GM23248 (cell line): ENCODE measurements around the gene AGTR1. TPM values are rescaled to one million over a fixed set of nuclear protein-coding genes. Genes with fewer than 3 reads are reported as not detected.

Experiments used
- DNase-seq: peaks from one replicate; pipeline ENCODE4 v3.0.0-alpha.2; 2015
- H2AFZ ChIP-seq: fragments of 200-600 bp; sonication (generic); 2 replicates; pipeline ENCODE4 v1.6.1; 2016; ENCODE audit warnings: antibody characterized with exemption
- H3F3A ChIP-seq: fragments of 200-600 bp; sonication (generic); 2 replicates; pipeline ENCODE4 v1.6.1; 2016; ENCODE audit warnings: mild to moderate bottlenecking, antibody characterized with exemption, mixed run types; ENCODE audit not compliant: insufficient read depth
- H3K27ac ChIP-seq: fragments of 200-600 bp; sonication (generic); 2 replicates; pipeline ENCODE4 v1.5.1; 2016; ENCODE audit warnings: mild to moderate bottlenecking
- H3K27me3 ChIP-seq: fragments of 200-600 bp; sonication (generic); replicated peaks from 2 replicates; pipeline ENCODE4 v1.6.1; 2016; ENCODE audit warnings: mild to moderate bottlenecking; ENCODE audit not compliant: insufficient read depth
- H3K36me3 ChIP-seq: fragments of 200-600 bp; sonication (generic); 2 replicates; pipeline ENCODE4 v1.6.1; 2016; ENCODE audit warnings: low read depth, mild to moderate bottlenecking
- H3K4me1 ChIP-seq: fragments of 200-600 bp; sonication (generic); 2 replicates; pipeline ENCODE4 v1.6.1; 2016; ENCODE audit warnings: mild to moderate bottlenecking; ENCODE audit not compliant: insufficient read depth
- H3K4me2 ChIP-seq: fragments of 200-600 bp; sonication (generic); one replicate; pipeline ENCODE4 v1.6.1; 2016; ENCODE audit warnings: mild to moderate bottlenecking; ENCODE audit not compliant: unreplicated experiment
- H3K4me3 ChIP-seq: fragments of 200-600 bp; sonication (generic); 2 replicates; pipeline ENCODE4 v1.5.1; 2016; ENCODE audit warnings: mild to moderate bottlenecking
- H3K79me2 ChIP-seq: fragments of 200-600 bp; sonication (generic); 2 replicates; pipeline ENCODE4 v1.6.1; 2016; ENCODE audit warnings: mild to moderate bottlenecking; ENCODE audit not compliant: insufficient read depth
- H3K9ac ChIP-seq: fragments of 200-600 bp; sonication (generic); 2 replicates; pipeline ENCODE4 v1.6.1; 2016; ENCODE audit warnings: mild to moderate bottlenecking
- H3K9me2 ChIP-seq: fragments of 200-600 bp; sonication (generic); 2 replicates; pipeline ENCODE4 v1.6.1; 2016; ENCODE audit warnings: mixed run types, mild to moderate bottlenecking, moderate library complexity; ENCODE audit not compliant: insufficient read depth
- H3K9me3 ChIP-seq: fragments of 200-600 bp; sonication (generic); one replicate; pipeline ENCODE4 v1.6.1; 2017; ENCODE audit warnings: low read depth
- H4K20me1 ChIP-seq: fragments of 200-600 bp; sonication (generic); 2 replicates; pipeline ENCODE4 v1.6.0; 2016; ENCODE audit not compliant: insufficient read depth
- EZH2 ChIP-seq: fragments of 200-600 bp; sonication (generic); IDR thresholded peaks from 2 replicates; pipeline ENCODE4 v1.6.1; 2018; ENCODE audit warnings: antibody characterized with exemption, mild to moderate bottlenecking; ENCODE audit not compliant: insufficient read depth, poor library complexity, severe bottlenecking
- EZH2phosphoT487 ChIP-seq: fragments of 200-600 bp; sonication (generic); IDR thresholded peaks from 2 replicates; pipeline ENCODE4 v1.6.1; 2018; ENCODE audit warnings: antibody characterized with exemption, moderate library complexity, mild to moderate bottlenecking, low read depth; ENCODE audit not compliant: insufficient read depth
- WGBS, 2 experiments: methylation state at CpG; one replicate each; pipeline ENCODE4 v1.1.6; 2015 to 2017; ENCODE audit warnings: low lambda C conversion rate in 2 of 2, low coverage in 1 of 2; ENCODE audit errors: missing lambda C conversion rate in 2 of 2; 5-methylcytosine and 5-hydroxymethylcytosine counted together
- in situ Hi-C: fragments of 300-500 bp; cut with MboI; formaldehyde crosslinking; loops from 2 replicates; pipeline ENCODE4 v1.15.0; 2020
- polyA plus RNA-seq: library from polyadenylated mRNA; unstranded; fragments of >200 nt; fragmentation: Nextera tagmentation; extraction: Ambion mirVana; gene quantifications from 2 replicates; pipeline ENCODE4 v1.2.1, GENCODE V29; 2016
- total RNA-seq: library from RNA; depleted of rRNA; stranded (reverse); fragments of >200 nt; shearing (Covaris generic); gene quantifications from 2 replicates; pipeline ENCODE4 v1.2.3, GENCODE V29; 2014

Gene AGTR1
- total and polyA plus RNA-seq, 2 experiments from 2014 or later: 4.0 TPM

GRCh38 chr3:148789146-148789545 is 91.4 kb downstream of the AGTR1 start:
- H3K9ac ChIP-seq: no peak overlapping the region
- no peaks in the 10 kb centered on the region for H3K27me3 ChIP-seq
- no peak overlapping the region for H3K4me3 ChIP-seq
- H4K20me1 ChIP-seq: no peaks in the 10 kb centered on the region
- TF ChIP-seq EZH2 (no peak), EZH2phosphoT487 (no peak)
- 77 to 81% methylated on average over 6 of the region's 6 CpGs for WGBS, 2 experiments
- no peak overlapping the region for H3K4me2 ChIP-seq
- H3K36me3 ChIP-seq: no peaks in the 10 kb centered on the region
- H3K9me3 ChIP-seq: no peaks in the 10 kb centered on the region
- in situ Hi-C loops: no loop called here
- no peaks in the 10 kb centered on the region for H3K79me2 ChIP-seq
- no peak overlapping the region for H2AFZ ChIP-seq
- no peaks in the 10 kb centered on the region for H3K9me2 ChIP-seq
- no peaks in the 10 kb centered on the region for H3K4me1 ChIP-seq
- H3K27ac ChIP-seq: no peak overlapping the region
- no peak for DNase-seq
- no peaks in the 10 kb centered on the region for H3F3A ChIP-seq

GRCh38 chr3:148789906-148790305 is 92.2 kb downstream of the AGTR1 start:
- no peaks in the 10 kb centered on the region for H4K20me1 ChIP-seq
- H2AFZ ChIP-seq: no peak overlapping the region
- no peaks in the 10 kb centered on the region for H3K9me2 ChIP-seq
- H3K4me2 ChIP-seq: no peak overlapping the region
- no peaks in the 10 kb centered on the region for H3K79me2 ChIP-seq
- no peak for DNase-seq
- TF ChIP-seq EZH2 (no peak), EZH2phosphoT487 (no peak)
- H3F3A ChIP-seq: no peaks in the 10 kb centered on the region
- no peak overlapping the region for H3K4me3 ChIP-seq
- no peaks in the 10 kb centered on the region for H3K36me3 ChIP-seq
- no peak overlapping the region for H3K9ac ChIP-seq
- WGBS, 2 experiments: 70 to 80% methylated on average over 2 of the region's 2 CpGs
- no peaks in the 10 kb centered on the region for H3K27me3 ChIP-seq
- H3K27ac ChIP-seq: no peak overlapping the region
- no peaks in the 10 kb centered on the region for H3K9me3 ChIP-seq
- H3K4me1 ChIP-seq: no peaks in the 10 kb centered on the region
- in situ Hi-C loops: no loop called here

- no peak overlapping the region for H3K4me3 ChIP-seq
- H3K4me1 ChIP-seq: no peaks in the 10 kb centered on the region
- H4K20me1 ChIP-seq: no peaks in the 10 kb centered on the region
- H3K9me2 ChIP-seq: no peaks in the 10 kb centered on the region
- H3K27me3 ChIP-seq: no peaks in the 10 kb centered on the region
- no peaks in the 10 kb centered on the region for H3K9me3 ChIP-seq
- no peak for TF ChIP-seq EZH2
- TF ChIP-seq EZH2phosphoT487: no peak
- no peaks in the 10 kb centered on the region for H3F3A ChIP-seq
- no peak overlapping the region for H3K9ac ChIP-seq
- no peak overlapping the region for H3K4me2 ChIP-seq
- 42 to 51% methylated on average over 2 of the region's 2 CpGs for WGBS, 2 experiments
- H3K79me2 ChIP-seq: no peaks in the 10 kb centered on the region
- no peak for DNase-seq
- no peaks in the 10 kb centered on the region for H3K36me3 ChIP-seq
- H3K27ac ChIP-seq: no peak overlapping the region
- H2AFZ ChIP-seq: no peak overlapping the region
- in situ Hi-C loops: no loop called here
Measured at GRCh38 chr3:148790370-148790769, 92.7 kb downstream of the AGTR1 start.

GRCh38 chr3:148790851-148791735 is 93.4 kb downstream of the AGTR1 start:
- 35 to 36% methylated on average over 6 of the region's 6 CpGs for WGBS, 2 experiments
- Histone ChIP-seq H3K9me2 (no peaks in the 10 kb centered on the region), H3K4me3 (no peak overlapping the region), H4K20me1 (no peaks in the 10 kb centered on the region), H3K9ac (no peak overlapping the region), H3K79me2 (no peaks in the 10 kb centered on the region), H3K27ac (no peak overlapping the region), H3K4me1 (no peaks in the 10 kb centered on the region), H3K9me3 (no peaks in the 10 kb centered on the region), H3K36me3 (no peaks in the 10 kb centered on the region), H3K4me2 (no peak overlapping the region), H2AFZ (no peak overlapping the region), H3F3A (no peaks in the 10 kb centered on the region), H3K27me3 (no peaks in the 10 kb centered on the region)
- TF ChIP-seq EZH2 (no peak), EZH2phosphoT487 (no peak)
- in situ Hi-C loops: no loop called here
- no peak for DNase-seq
